Peyer's patch (tissue), 4 donors: ENCODE results near the gene MTMR2. TPM values are rescaled to one million over a fixed set of nuclear protein-coding genes. Genes with fewer than 3 reads are reported as not detected.

Source experiments
- DNase-seq, 3 donors: peaks; one replicate each; pipeline ENCODE4 v3.0.0-alpha.2; 2017 to 2019
- H3K27ac ChIP-seq, 4 donors: fragments of 200-600 bp; sonication (generic); one replicate each; pipeline ENCODE4 v1.5.1; 2016 to 2019
- H3K27me3 ChIP-seq, 2 donors: fragments of 200-600 bp; sonication (generic); one replicate each; pipeline ENCODE4 v1.5.1; 2019
- H3K36me3 ChIP-seq, 3 donors: fragments of 200-600 bp; sonication (generic); one replicate each; pipeline ENCODE4 v1.5.1; 2016 to 2019
- H3K4me1 ChIP-seq, 4 donors: fragments of 200-600 bp; sonication (generic); one replicate each; pipeline ENCODE4 v1.5.1; 2016 to 2019
- H3K4me3 ChIP-seq, 4 donors: fragments of 200-600 bp; sonication (generic); 1 replicate in 3 of 4; 2 replicates in 1 of 4; pipeline ENCODE4 v1.5.1; 2016 to 2019; ENCODE audit warnings: mild to moderate bottlenecking in 1 of 4
- H3K9me3 ChIP-seq, 4 donors: fragments of 200-600 bp; sonication (generic); one replicate each; pipeline ENCODE4 v1.5.1; 2016 to 2019; ENCODE audit warnings: mild to moderate bottlenecking in 1 of 4
- CTCF ChIP-seq, 6 experiments: fragments of 450-650 bp in 4 of 6; fragments of 200-600 bp in 2 of 6; sonication (generic) in 1 of 6; IDR thresholded peaks; one replicate each; pipeline ENCODE4 v1.5.1; 2017 to 2019; ENCODE audit warnings: antibody characterized with exemption in 6 of 6, mild to moderate bottlenecking in 3 of 6, moderate library complexity in 1 of 6
- POLR2A ChIP-seq, 2 donors: fragments of 450-650 bp; IDR thresholded peaks; one replicate each; pipeline ENCODE4 v1.5.1; 2017; ENCODE audit warnings: antibody characterized with exemption in 2 of 2, mild to moderate bottlenecking in 2 of 2, moderate library complexity in 2 of 2
- total RNA-seq, 4 donors: library from RNA; depleted of rRNA; stranded (reverse); fragments of >200 nt; gene quantifications; one replicate each; pipeline ENCODE4 v1.1.0, GENCODE V29; 2016

Gene MTMR2
- total RNA-seq, 4 donors from 2014 or later = 7.9 to 17.3 (median 11.1) TPM

- H3K9me3 ChIP-seq = no peaks in the 10 kb centered on the region
- peaks cover 0 to 14% (median 0%) of the 10 kb centered on the region in 3 donors for H3K36me3 ChIP-seq
- DNase-seq = no peak
- no peak overlapping the region for H3K4me3 ChIP-seq
- no peaks in the 10 kb centered on the region for H3K27me3 ChIP-seq
- H3K4me1 ChIP-seq = no peaks in the 10 kb centered on the region
- TF ChIP-seq POLR2A (IDR thresholded peaks at IDR 0.05) (no peak), CTCF (IDR thresholded peaks at IDR 0.05) (no peak)
- no peak overlapping the region for H3K27ac ChIP-seq
Observed at GRCh38 chr11:95805869-95806268, 118.0 kb downstream of the MTMR2 start.

- H3K9me3 ChIP-seq = no peaks in the 10 kb centered on the region
- TF ChIP-seq POLR2A (IDR thresholded peaks at IDR 0.05) (no peak), CTCF (IDR thresholded peaks at IDR 0.05) (no peak)
- peaks cover 0 to 29% (median 0%) of the 10 kb centered on the region in 3 donors for H3K36me3 ChIP-seq
- no peaks in the 10 kb centered on the region for H3K4me1 ChIP-seq
- no peak for DNase-seq
- no peak overlapping the region for H3K4me3 ChIP-seq
- no peaks in the 10 kb centered on the region for H3K27me3 ChIP-seq
- no peak overlapping the region for H3K27ac ChIP-seq
Observed at GRCh38 chr11:95803973-95804372, 119.9 kb downstream of the MTMR2 start.

- TF ChIP-seq CTCF (IDR thresholded peaks at IDR 0.05) = no peak
- no peak for TF ChIP-seq POLR2A (IDR thresholded peaks at IDR 0.05)
- no peaks in the 10 kb centered on the region for H3K4me1 ChIP-seq
- H3K27me3 ChIP-seq = no peaks in the 10 kb centered on the region
- no peak for DNase-seq
- H3K27ac ChIP-seq = no peak overlapping the region
- no peak overlapping the region for H3K4me3 ChIP-seq
- H3K36me3 ChIP-seq = peaks cover 0 to 30% (median 0%) of the 10 kb centered on the region in 3 donors
- no peaks in the 10 kb centered on the region for H3K9me3 ChIP-seq
Observed at GRCh38 chr11:95802806-95803205, 121.1 kb downstream of the MTMR2 start.

GRCh38 chr11:95800438-95800837 lies 123.5 kb downstream of the MTMR2 start:
- DNase-seq = no peak
- TF ChIP-seq CTCF (IDR thresholded peaks at IDR 0.05) = no peak
- TF ChIP-seq POLR2A (IDR thresholded peaks at IDR 0.05) = no peak
- Histone ChIP-seq H3K27ac (no peak overlapping the region), H3K9me3 (no peaks in the 10 kb centered on the region), H3K36me3 (peaks cover 0 to 22% (median 0%) of the 10 kb centered on the region in 3 donors), H3K27me3 (no peaks in the 10 kb centered on the region), H3K4me3 (no peak overlapping the region), H3K4me1 (peaks cover 0 to 10% (median 0%) of the 10 kb centered on the region in 4 donors)

- Histone ChIP-seq H3K36me3 (peaks cover 0 to 21% (median 0%) of the 10 kb centered on the region in 3 donors), H3K4me1 (peaks cover 0 to 15% (median 0%) of the 10 kb centered on the region in 4 donors), H3K4me3 (no peak overlapping the region), H3K27me3 (no peaks in the 10 kb centered on the region), H3K27ac (no peak overlapping the region), H3K9me3 (no peaks in the 10 kb centered on the region)
- TF ChIP-seq CTCF (IDR thresholded peaks at IDR 0.05) = no peak
- TF ChIP-seq POLR2A (IDR thresholded peaks at IDR 0.05) = no peak
- DNase-seq = no peak
Observed at GRCh38 chr11:95799546-95799945, 124.4 kb downstream of the MTMR2 start.

GRCh38 chr11:95796501-95796900 lies 127.4 kb downstream of the MTMR2 start:
- no peak for DNase-seq
- TF ChIP-seq POLR2A (IDR thresholded peaks at IDR 0.05) (no peak), CTCF (IDR thresholded peaks at IDR 0.05) (no peak)
- Histone ChIP-seq H3K27me3 (no peaks in the 10 kb centered on the region), H3K4me3 (peak overlapping the region in 1 of 4 donors; percentile 0), H3K36me3 (peaks cover 0 to 16% (median 0%) of the 10 kb centered on the region in 3 donors), H3K9me3 (no peaks in the 10 kb centered on the region), H3K4me1 (peaks cover 0 to 27% (median 2%) of the 10 kb centered on the region in 4 donors), H3K27ac (no peak overlapping the region)
